ELF-1 (cell line): ENCODE results near the gene CCL18.
"Not testable (repeated sequence)": the region's sequence is repeated elsewhere in the genome, so short reads cannot be mapped to it uniquely, and the experiment has no call there.

Experiments
- DNase-seq: peaks from one replicate; pipeline ENCODE4 v3.0.0-alpha.2; 2016; ENCODE audit warnings: low read depth, low spot score

CCL18 gene

GRCh38 chr17:36063786-36064541 lies at the start of gene CCL18:
Gene CCL18, plus strand, starts transcription at chr17:36064272. Its CDS starts 71 bp downstream, at chr17:36064343.
- no peak for DNase-seq

DNA sequence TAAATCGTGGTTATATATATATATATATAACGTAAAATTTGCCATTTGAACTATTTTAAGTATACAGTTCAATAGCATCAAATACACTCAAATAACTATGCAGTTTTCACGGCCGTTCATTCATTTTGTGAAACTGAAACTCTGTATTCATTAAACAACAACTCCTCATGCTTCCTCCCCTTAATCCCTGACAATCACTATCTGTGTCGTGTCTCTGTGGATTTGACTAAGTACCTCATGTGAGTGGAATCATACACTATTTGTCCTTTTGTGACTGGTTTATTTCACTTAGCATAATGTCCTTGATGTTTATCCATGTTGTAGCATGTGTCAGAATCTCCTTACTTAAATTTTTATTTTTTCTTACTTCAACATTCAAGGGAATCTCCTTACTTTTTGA lies 49.1 kb upstream of the CCL18 start:
- DNase-seq: no peak

DNA sequence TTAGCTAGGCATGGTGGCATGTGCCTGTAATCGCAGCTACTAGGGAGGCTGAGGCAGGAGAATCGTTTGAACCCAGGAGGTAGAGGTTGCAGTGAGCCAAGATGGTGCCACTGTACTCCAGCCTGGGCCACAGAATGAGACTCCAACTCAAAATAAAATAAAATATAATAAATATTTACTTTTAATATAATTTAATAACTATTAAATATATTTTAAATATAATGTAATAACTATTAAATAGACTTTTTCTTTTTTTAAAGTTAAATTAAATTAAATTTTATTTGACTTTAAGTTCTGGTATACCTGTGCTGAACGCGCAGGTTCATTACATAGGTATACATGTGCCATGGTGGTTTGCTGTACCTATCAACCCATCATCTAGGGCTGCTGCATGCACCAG lies 48.2 kb upstream of the CCL18 start:
- DNase-seq: not testable (repeated sequence)

DNA sequence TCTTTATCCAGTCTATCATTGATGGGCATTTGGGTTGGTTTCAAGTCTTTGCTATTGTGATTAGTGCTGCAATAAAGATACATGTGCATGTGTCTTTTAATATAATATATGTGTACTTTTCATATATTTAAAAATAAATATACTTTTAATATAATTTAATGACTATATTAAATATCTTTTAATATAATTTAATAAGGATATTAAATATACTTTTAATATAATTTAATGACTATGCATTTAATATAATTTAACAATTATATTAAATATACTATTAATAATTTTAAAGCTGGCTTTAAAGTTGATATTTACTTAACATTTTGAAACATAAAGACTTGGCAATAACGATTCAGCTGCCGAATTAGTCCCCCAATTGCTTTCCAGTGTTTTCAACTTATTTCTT lies 47.5 kb upstream of the CCL18 start:
- no peak for DNase-seq

DNA sequence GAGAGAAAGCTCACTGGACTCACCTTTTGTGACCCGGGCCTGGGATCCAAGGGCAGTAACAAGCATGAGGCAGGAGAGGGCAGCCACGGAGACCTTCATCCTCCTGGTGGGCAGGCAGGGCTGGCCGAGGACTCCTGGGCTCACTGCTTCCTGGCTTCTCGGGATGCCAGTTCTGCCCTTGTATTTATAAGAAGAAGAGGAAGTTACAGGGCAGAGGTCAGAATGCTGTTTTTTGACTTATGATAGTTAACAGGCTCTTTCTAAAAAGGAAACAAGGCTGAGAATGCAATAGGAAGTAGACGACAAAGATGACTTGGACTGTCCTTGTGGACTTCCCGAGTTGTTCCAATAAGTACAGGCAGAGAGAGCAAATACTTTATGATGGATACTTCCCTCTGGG lies 46.3 kb upstream of the CCL18 start, which contains the start of gene CCL23:
TSS of gene CCL23 (minus strand) at position 174 of the 400 bp plus-strand sequence. CDS start at position 99, 75 bp downstream.
- DNase-seq: no peak

GRCh38 chr17:36019423-36019822 lies 44.6 kb upstream of the CCL18 start:
- no peak for DNase-seq

DNA sequence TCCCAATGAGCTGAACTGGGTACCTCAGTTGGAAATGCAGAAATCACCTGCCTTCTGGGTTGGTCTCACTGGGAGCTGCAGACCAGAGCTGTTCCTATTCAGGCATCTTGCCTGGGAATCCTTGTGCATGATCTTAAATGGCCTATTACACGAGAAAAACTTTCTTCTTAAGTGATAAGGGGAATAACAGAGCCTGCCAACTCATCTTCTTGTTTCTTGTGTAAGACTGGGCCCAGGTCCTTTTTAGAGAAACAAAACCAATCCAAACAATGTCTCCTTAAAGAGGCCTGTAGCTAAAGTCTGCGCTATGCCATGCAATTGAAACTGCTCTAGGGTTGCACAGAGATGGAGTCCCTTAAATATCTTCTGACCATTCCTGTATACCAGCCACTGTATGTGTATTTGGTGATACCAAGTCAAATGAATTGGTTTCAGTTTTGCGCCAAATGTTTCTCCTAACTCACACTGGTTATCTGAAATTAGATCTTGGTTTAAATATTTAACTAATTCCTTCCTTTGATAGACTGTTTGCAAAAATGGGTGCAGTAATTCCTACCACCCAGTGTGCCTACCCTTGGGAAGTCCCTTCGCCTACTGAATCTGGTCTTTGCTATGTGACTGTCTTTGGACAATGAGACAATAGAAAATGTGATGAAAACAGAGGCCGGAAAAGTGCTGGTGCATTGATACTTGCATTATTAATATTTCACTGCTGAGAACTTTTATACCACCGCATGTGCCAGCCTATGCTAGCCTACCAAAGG lies 39.8 kb upstream of the CCL18 start:
- DNase-seq: no peak

- no peak for DNase-seq
Measured at GRCh38 chr17:36027761-36028160, 36.3 kb upstream of the CCL18 start.

- DNase-seq: no peak
Measured at GRCh38 chr17:36030956-36031355, 33.1 kb upstream of the CCL18 start.

- no peak for DNase-seq
Measured at GRCh38 chr17:36034127-36034526, 29.9 kb upstream of the CCL18 start.

- DNase-seq: no peak
Measured at GRCh38 chr17:36036235-36036634, 27.8 kb upstream of the CCL18 start.

GRCh38 chr17:36048066-36048465 lies 16.0 kb upstream of the CCL18 start:
- no peak for DNase-seq

GRCh38 chr17:36049643-36050042 lies 14.4 kb upstream of the CCL18 start:
- DNase-seq: no peak

- DNase-seq: no peak
Measured at GRCh38 chr17:36055171-36055570, 8.9 kb upstream of the CCL18 start.

DNA sequence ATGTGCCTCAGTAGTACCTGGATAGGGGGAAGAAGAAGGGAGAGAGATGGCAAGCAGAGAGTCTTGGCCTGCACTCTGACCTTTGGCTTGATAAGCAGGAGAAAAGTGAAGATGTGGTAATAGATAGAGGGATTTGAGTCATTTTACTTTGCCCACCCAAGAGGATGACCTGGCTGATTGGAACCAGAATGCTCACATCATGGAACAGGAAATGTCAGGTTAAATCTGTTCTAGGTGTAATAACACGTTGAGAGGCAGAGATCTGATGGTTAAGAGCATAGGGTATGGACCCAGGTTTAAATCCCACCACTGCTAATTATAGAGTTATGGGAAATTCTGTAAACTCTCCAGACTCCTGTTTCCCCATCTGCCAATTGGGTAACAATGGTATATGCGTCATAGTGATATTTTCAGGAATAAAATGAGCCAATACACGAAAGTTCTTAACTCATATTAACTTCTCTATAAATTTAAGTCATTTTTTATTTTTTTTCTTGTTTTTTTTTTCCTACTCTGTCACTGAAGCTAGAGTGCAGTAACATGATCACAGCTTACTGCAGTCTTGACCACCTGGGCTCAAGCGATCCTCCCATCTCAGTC lies 8.1 kb upstream of the CCL18 start:
- no peak for DNase-seq

DNA sequence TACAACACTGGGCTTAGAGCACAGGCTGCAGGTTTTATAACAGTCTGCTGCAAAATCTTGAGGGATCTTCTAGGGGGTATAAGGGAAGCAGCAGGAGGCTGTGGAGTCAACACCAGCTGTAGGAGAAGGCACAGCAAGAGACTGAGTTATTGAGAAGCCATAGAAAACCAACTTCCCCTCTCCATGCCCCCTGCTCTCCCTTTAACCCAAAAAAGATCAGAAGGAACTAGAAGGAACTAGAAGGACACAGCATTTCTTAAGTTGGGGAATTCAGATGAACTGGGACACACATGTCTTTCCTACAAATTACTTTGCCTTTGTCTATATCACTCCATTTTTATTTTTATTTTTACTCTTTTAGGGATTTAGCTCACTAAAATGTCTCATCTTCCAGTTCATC lies 6.2 kb upstream of the CCL18 start:
- no peak for DNase-seq

- DNase-seq: no peak
Measured at GRCh38 chr17:36059406-36059805, 4.7 kb upstream of the CCL18 start.

- no peak for DNase-seq
Measured at GRCh38 chr17:36060816-36061215, 3.3 kb upstream of the CCL18 start.

DNA sequence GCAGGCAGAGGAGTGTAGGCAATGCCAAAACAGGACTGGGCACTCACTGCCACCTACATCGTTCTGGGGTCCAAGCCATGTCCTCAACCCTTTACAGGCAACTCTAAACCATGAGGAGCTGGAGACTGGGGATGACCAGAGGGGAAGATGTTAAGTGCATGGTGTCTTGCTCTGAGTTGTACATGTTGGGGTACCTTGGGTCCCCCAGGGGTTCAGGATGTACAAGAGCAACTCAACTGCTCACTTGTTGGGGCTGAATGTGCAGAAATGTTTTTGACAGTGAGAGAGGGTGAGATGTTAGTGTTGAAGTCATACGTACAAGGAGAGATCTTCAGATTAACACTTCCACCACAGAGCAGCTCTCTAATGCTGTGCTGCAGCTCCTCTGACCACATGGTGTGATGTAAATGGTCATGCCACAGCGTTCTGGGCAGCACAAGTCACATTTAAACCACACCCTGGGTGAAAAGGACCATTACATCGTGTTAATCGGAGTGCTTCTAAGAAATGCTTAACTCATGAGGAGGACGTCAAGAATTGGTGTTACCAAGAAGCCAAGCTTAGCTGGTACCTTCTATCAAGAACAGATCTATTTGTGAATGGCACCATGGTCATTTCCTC lies 2.4 kb downstream of the CCL18 start:
- DNase-seq: no peak

GRCh38 chr17:36068524-36068923 lies 4.5 kb downstream of the CCL18 start:
- DNase-seq: no peak

- no peak for DNase-seq
Measured at GRCh38 chr17:36069136-36069535, 5.1 kb downstream of the CCL18 start.

- no peak for DNase-seq
Measured at GRCh38 chr17:36070427-36070826, 6.4 kb downstream of the CCL18 start.
